SK-N-SH treated with all-trans-retinoic acid at 6 μM for 48 hours (cell line): ENCODE measurements around the gene DHDH.
"Not testable (repeated sequence)": the region's sequence is repeated elsewhere in the genome, so short reads cannot be mapped to it uniquely, and the experiment has no call there.

Source experiments
- ARNTL ChIP-seq: fragments of 450-650 bp; formaldehyde crosslinking; IDR thresholded peaks from 2 replicates; pipeline ENCODE4 v1.5.0; 2020; ENCODE audit warnings: low read depth, mild to moderate bottlenecking, moderate library complexity, borderline replicate concordance
- RARB ChIP-seq: fragments of 250-450 bp; sonication (Bioruptor Pico); IDR thresholded peaks from 2 replicates; pipeline ENCODE4 v1.8.0; 2021; ENCODE audit warnings: mild to moderate bottlenecking, moderate library complexity
- TCF4 ChIP-seq: fragments of 250-450 bp; sonication (Bioruptor Pico); IDR thresholded peaks from 2 replicates; pipeline ENCODE4 v1.8.0; 2021; ENCODE audit warnings: mild to moderate bottlenecking, moderate library complexity, borderline replicate concordance

DNA sequence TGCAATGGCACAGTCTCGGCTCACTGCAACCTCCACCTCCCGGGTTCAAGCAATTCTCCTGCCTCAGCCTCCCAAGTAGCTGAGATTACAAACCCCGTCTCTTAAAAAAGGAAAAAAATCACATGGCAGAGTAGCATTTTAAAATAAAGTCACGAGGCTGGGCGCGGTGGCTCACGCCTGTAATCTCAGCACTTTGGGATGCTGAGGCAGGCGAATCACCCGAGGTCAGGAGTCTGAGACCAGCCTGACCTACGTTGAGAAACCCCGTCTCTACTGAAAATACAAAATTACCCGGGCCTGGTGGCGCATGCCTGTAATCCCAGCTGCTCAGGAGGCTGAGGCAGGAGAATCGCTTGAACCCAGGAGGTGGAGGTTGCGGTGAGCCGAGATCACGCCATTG lies 5.8 kb upstream of the DHDH start:
- not testable (repeated sequence) for TF ChIP-seq RARB, ARNTL, TCF4 (CRISPR knock-in tag)
